NCI-H2081 treated with DMSO at 0.1 percent for 48 hours (cell line): Measurements from ENCODE around the gene DCP1B.

Experiments used
- DNase-seq: peaks from one replicate; lab custom pipeline; 2025; lab: John Stamatoyannopoulos, UW

DCP1B gene

GRCh38 chr12:1919284-1919683 is 85.0 kb downstream of the DCP1B start:
- DNase-seq = no peak

GRCh38 chr12:1918884-1919236 is 85.4 kb downstream of the DCP1B start:
- DNase-seq = no peak

GRCh38 chr12:1918081-1918883 is 86.0 kb downstream of the DCP1B start, which contains the start of gene CACNA2D4:
TSS of gene CACNA2D4 (minus strand) at chr12:1918652. CDS start at chr12:1918473, 179 bp downstream.
- DNase-seq = no peak

- DNase-seq = no peak
These were observed 86.8 kb downstream of the DCP1B start for GRCh38 chr12:1917172-1918070.

- peak; percentile 16 for DNase-seq
These were observed 87.7 kb downstream of the DCP1B start for GRCh38 chr12:1916371-1917171.

- no peak for DNase-seq
These were observed 88.9 kb downstream of the DCP1B start for GRCh38 chr12:1915082-1915968.

GRCh38 chr12:1914114-1914911 is 89.9 kb downstream of the DCP1B start:
- no peak for DNase-seq

- no peak for DNase-seq
These were observed 90.7 kb downstream of the DCP1B start for GRCh38 chr12:1913377-1914113.

GRCh38 chr12:1912580-1913376 is 91.5 kb downstream of the DCP1B start:
- no peak for DNase-seq

GRCh38 chr12:1911598-1912575 is 92.4 kb downstream of the DCP1B start:
- peak; percentile 16 for DNase-seq

GRCh38 chr12:1910468-1910867 is 93.8 kb downstream of the DCP1B start:
- DNase-seq = no peak

GRCh38 chr12:1908758-1909157 is 95.5 kb downstream of the DCP1B start:
- no peak for DNase-seq

- no peak for DNase-seq
These were observed 96.3 kb downstream of the DCP1B start for GRCh38 chr12:1907652-1908611.

GRCh38 chr12:1906579-1906978 is 97.7 kb downstream of the DCP1B start:
- DNase-seq = no peak

- no peak for DNase-seq
These were observed 99.4 kb downstream of the DCP1B start for GRCh38 chr12:1904875-1905274.

GRCh38 chr12:1896964-1897363 is 107.3 kb downstream of the DCP1B start:
- DNase-seq = no peak
